Gastroesophageal sphincter (tissue), 4 donors: ENCODE data around the gene PTCRA. TPM values are rescaled to one million over a fixed set of nuclear protein-coding genes. Genes with fewer than 3 reads are reported as not detected.

Experiments
- ATAC-seq: fragments of 150-250 bp; one replicate; pipeline ENCODE4 v1.9.1; 2016; ENCODE audit warnings: mild to moderate bottlenecking, moderate library complexity
- H3K27ac ChIP-seq, 4 donors: fragments of 200-600 bp; sonication (generic) in 3 of 4; 1 replicate in 3 of 4; 2 replicates in 1 of 4; pipeline ENCODE4 v1.5.1; 2016 to 2019
- H3K27me3 ChIP-seq: fragments of 200-600 bp; sonication (generic); one replicate; pipeline ENCODE4 v1.5.1; 2019
- H3K36me3 ChIP-seq, 2 donors: fragments of 200-600 bp; sonication (generic); one replicate each; pipeline ENCODE4 v1.5.1; 2019; ENCODE audit warnings: control low read depth in 1 of 2
- H3K4me1 ChIP-seq, 3 donors: fragments of 200-600 bp; sonication (generic); 1 replicate in 2 of 3; 2 replicates in 1 of 3; pipeline ENCODE4 v1.5.1; 2016 to 2019; ENCODE audit warnings: control low read depth in 2 of 3
- H3K4me3 ChIP-seq, 2 donors: fragments of 200-600 bp; sonication (generic); one replicate each; pipeline ENCODE4 v1.5.1; 2019; ENCODE audit warnings: mild to moderate bottlenecking in 1 of 2, moderate library complexity in 1 of 2
- H3K9me3 ChIP-seq, 3 donors: fragments of 200-600 bp; sonication (generic); one replicate each; pipeline ENCODE4 v1.5.1; 2017 to 2019; ENCODE audit warnings: control low read depth in 2 of 3
- CTCF ChIP-seq, 4 experiments: fragments of 200-600 bp in 2 of 4; fragments of 450-650 bp in 2 of 4; sonication (generic) in 1 of 4; IDR thresholded peaks; one replicate each; pipeline ENCODE4 v1.5.1; 2017 to 2019; ENCODE audit warnings: antibody characterized with exemption in 4 of 4, mild to moderate bottlenecking in 2 of 4, moderate library complexity in 2 of 4
- EP300 ChIP-seq: sonication (generic); formaldehyde crosslinking; IDR thresholded peaks from one replicate; pipeline ENCODE4 v1.6.1; 2017; ENCODE audit warnings: antibody characterized with exemption, mild to moderate bottlenecking
- POLR2A ChIP-seq, 2 donors: fragments of 450-650 bp; IDR thresholded peaks; one replicate each; pipeline ENCODE4 v1.6.1; 2017; ENCODE audit warnings: antibody characterized with exemption in 2 of 2, mild to moderate bottlenecking in 2 of 2, moderate library complexity in 1 of 2
- POLR2AphosphoS5 ChIP-seq: sonication (generic); formaldehyde crosslinking; IDR thresholded peaks from one replicate; pipeline ENCODE4 v1.6.1; 2017; ENCODE audit warnings: antibody characterized with exemption
- WGBS, 2 donors: methylation state at CpG; one replicate each; pipeline ENCODE4 v1.1.5; 2018; ENCODE audit warnings: low coverage in 1 of 2; 5-methylcytosine and 5-hydroxymethylcytosine counted together
- total RNA-seq, 4 donors: library from RNA; depleted of rRNA; stranded (reverse); fragments of >200 nt; gene quantifications; one replicate each; pipeline ENCODE4 v1.1.0, GENCODE V29; 2016

The PTCRA gene
- total RNA-seq, 4 donors from 2014 or later, result not detected

GRCh38 chr6:42962096-42962495 lies 46.2 kb downstream of the PTCRA start:
- Histone ChIP-seq H3K9me3 (no peaks in the 10 kb centered on the region), H3K27me3 (no peaks in the 10 kb centered on the region), H3K36me3 (peaks cover 0 to 52% of the 10 kb centered on the region in 2 donors), H3K27ac (no peak overlapping the region), H3K4me1 (peaks cover 0 to 24% (median 8%) of the 10 kb centered on the region in 3 donors), H3K4me3 (no peak overlapping the region)
- no peak for ATAC-seq
- TF ChIP-seq POLR2A (IDR thresholded peaks at IDR 0.05) (no peak), CTCF (IDR thresholded peaks at IDR 0.05) (no peak), POLR2AphosphoS5 (no peak), EP300 (no peak)
- WGBS, 2 donors, result 84 to 89% methylated on average over 4 to 10 of the region's 12 CpGs

- H3K9me3 ChIP-seq, result no peaks in the 10 kb centered on the region
- H3K27me3 ChIP-seq, result no peaks in the 10 kb centered on the region
- H3K4me3 ChIP-seq, result no peak overlapping the region
- ATAC-seq, result no peak
- peaks cover 0 to 57% of the 10 kb centered on the region in 2 donors for H3K36me3 ChIP-seq
- TF ChIP-seq POLR2A (IDR thresholded peaks at IDR 0.05) (no peak), POLR2AphosphoS5 (no peak), CTCF (IDR thresholded peaks at IDR 0.05) (no peak), EP300 (no peak)
- H3K27ac ChIP-seq, result no peak overlapping the region
- WGBS, 2 donors, result 70% methylated on average over 2 of the region's 13 CpGs; no CpG with 5 or more reads in 1 of the 2 donors
- H3K4me1 ChIP-seq, result peaks cover 0 to 24% (median 8%) of the 10 kb centered on the region in 3 donors
Measured at GRCh38 chr6:42962502-42963178, 46.8 kb downstream of the PTCRA start.

GRCh38 chr6:42963179-42963854 lies 47.5 kb downstream of the PTCRA start:
- TF ChIP-seq CTCF (IDR thresholded peaks at IDR 0.05) (no peak), POLR2A (IDR thresholded peaks at IDR 0.05) (no peak), EP300 (no peak), POLR2AphosphoS5 (no peak)
- no peak for ATAC-seq
- Histone ChIP-seq H3K27me3 (no peaks in the 10 kb centered on the region), H3K9me3 (no peaks in the 10 kb centered on the region), H3K4me1 (peaks cover 0 to 24% (median 8%) of the 10 kb centered on the region in 3 donors), H3K4me3 (no peak overlapping the region), H3K36me3 (peaks cover 0 to 64% of the 10 kb centered on the region in 2 donors), H3K27ac (no peak overlapping the region)
- WGBS, 2 donors, result 40 to 100% methylated on average over 1 of the region's 12 CpGs

GRCh38 chr6:42963855-42964605 lies 48.2 kb downstream of the PTCRA start:
- H3K4me1 ChIP-seq, result peaks cover 0 to 24% (median 8%) of the 10 kb centered on the region in 3 donors
- H3K27ac ChIP-seq, result no peak overlapping the region
- peaks cover 0 to 71% of the 10 kb centered on the region in 2 donors for H3K36me3 ChIP-seq
- no peak for ATAC-seq
- TF ChIP-seq POLR2A (IDR thresholded peaks at IDR 0.05) (no peak), EP300 (no peak), CTCF (IDR thresholded peaks at IDR 0.05) (peak in 1 of 4 experiments; percentile 24), POLR2AphosphoS5 (no peak)
- no peak overlapping the region for H3K4me3 ChIP-seq
- WGBS, 2 donors, result 60 to 83% methylated on average over 1 to 2 of the region's 9 CpGs
- H3K27me3 ChIP-seq, result no peaks in the 10 kb centered on the region
- H3K9me3 ChIP-seq, result no peaks in the 10 kb centered on the region
